ENCODE results near the gene NDUFAF8.

DNA sequence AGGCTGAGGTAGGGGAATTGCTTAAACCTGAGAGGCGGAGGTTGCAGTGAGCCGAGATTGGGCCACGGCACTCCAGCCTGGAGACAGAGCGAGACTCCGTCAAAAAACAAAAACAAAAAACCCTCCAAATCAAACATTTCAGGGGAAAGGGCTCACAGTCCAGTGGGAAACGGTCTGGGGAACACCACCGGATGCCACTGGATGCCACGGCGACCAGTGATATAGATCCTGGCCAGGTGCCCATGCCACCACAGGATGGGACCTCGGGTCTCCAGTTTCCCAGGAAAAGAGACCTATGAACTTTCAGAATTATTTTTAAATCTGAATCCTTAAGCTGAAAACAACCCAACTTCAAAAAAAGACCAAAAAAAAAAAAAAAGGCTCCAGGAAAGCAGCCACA, 28.7 kb upstream of the NDUFAF8 start:
- TF ChIP-seq, protein P1, sequence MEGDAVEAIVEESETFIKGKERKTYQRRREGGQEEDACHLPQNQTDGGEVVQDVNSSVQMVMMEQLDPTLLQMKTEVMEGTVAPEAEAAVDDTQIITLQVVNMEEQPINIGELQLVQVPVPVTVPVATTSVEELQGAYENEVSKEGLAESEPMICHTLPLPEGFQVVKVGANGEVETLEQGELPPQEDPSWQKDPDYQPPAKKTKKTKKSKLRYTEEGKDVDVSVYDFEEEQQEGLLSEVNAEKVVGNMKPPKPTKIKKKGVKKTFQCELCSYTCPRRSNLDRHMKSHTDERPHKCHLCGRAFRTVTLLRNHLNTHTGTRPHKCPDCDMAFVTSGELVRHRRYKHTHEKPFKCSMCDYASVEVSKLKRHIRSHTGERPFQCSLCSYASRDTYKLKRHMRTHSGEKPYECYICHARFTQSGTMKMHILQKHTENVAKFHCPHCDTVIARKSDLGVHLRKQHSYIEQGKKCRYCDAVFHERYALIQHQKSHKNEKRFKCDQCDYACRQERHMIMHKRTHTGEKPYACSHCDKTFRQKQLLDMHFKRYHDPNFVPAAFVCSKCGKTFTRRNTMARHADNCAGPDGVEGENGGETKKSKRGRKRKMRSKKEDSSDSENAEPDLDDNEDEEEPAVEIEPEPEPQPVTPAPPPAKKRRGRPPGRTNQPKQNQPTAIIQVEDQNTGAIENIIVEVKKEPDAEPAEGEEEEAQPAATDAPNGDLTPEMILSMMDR (IDR thresholded peaks at IDR 0.05): no peak
- no peak for TF ChIP-seq POLR2A (IDR thresholded peaks at IDR 0.05)

Measured in esophagus squamous epithelium (tissue), 4 donors.